OCI-LY3 (cell line): Measurements from ENCODE around the gene CXCL14.
"Not testable (repeated sequence)": the region's sequence is repeated elsewhere in the genome, so short reads cannot be mapped to it uniquely, and the experiment has no call there.

Experiments
- H2AFZ ChIP-seq: fragments of 200-600, 300-600 bp; shearing (Covaris generic); 2 replicates; pipeline ENCODE4 v1.6.0; 2014; ENCODE audit warnings: antibody characterized with exemption, low read depth, low read length
- H3K27ac ChIP-seq: fragments of 200-600, 300-600 bp; sonication (generic); 2 replicates; pipeline ENCODE4 v1.5.1; 2014; ENCODE audit warnings: mild to moderate bottlenecking, low read length, moderate library complexity, mixed read lengths
- H3K27me3 ChIP-seq: fragments of 200-600, 300-600 bp; sonication (generic); 2 replicates; pipeline ENCODE4 v1.6.1; 2014; ENCODE audit warnings: low read depth, low read length, mixed read lengths
- H3K36me3 ChIP-seq: fragments of 200-600, 300-600 bp; sonication (generic); replicated peaks from 2 replicates; pipeline ENCODE3; 2014; ENCODE audit warnings: low read depth, low read length, mixed read lengths
- H3K4me1 ChIP-seq: fragments of 300-600, 200-600 bp; sonication (generic); 2 replicates; pipeline ENCODE4 v1.6.1; 2014; ENCODE audit warnings: low read length, mixed read lengths
- H3K4me2 ChIP-seq: fragments of 200-600, 300-600 bp; sonication (generic); 2 replicates; pipeline ENCODE4 v1.6.1; 2014; ENCODE audit warnings: low read length, mixed read lengths
- H3K4me3 ChIP-seq: fragments of 300-600, 200-600 bp; sonication (generic); 2 replicates; pipeline ENCODE4 v1.5.1; 2014; ENCODE audit warnings: antibody characterized with exemption, mild to moderate bottlenecking, low read length, moderate library complexity
- H3K79me2 ChIP-seq: fragments of 300-600, 200-600 bp; shearing (Covaris generic); 2 replicates; pipeline ENCODE4 v1.6.1; 2014; ENCODE audit warnings: mild to moderate bottlenecking, low read length, mixed read lengths
- H3K9ac ChIP-seq: fragments of 300-600, 200-600 bp; shearing (Covaris generic); 2 replicates; pipeline ENCODE4 v1.6.0; 2014; ENCODE audit warnings: mild to moderate bottlenecking, low read length, moderate library complexity
- H3K9me3 ChIP-seq: fragments of 200-600, 300-600 bp; shearing (Covaris generic); 2 replicates; pipeline ENCODE4 v1.6.1; 2014; ENCODE audit warnings: low read length, mixed read lengths; ENCODE audit not compliant: insufficient read depth
- H4K20me1 ChIP-seq: fragments of 200-600, 300-600 bp; sonication (generic); 2 replicates; pipeline ENCODE4 v1.6.1; 2016; ENCODE audit warnings: low read length, mixed read lengths; ENCODE audit not compliant: insufficient read depth
- EZH2phosphoT487 ChIP-seq: fragments of 200-600 bp; shearing (Covaris generic); IDR thresholded peaks from 2 replicates; pipeline ENCODE4 v1.6.1; 2018; ENCODE audit warnings: antibody characterized with exemption, mixed run types, low read depth
- TF ChIP-seq, protein P1 (sequence below): fragments of 200-600, 300-600 bp; sonication (generic); IDR thresholded peaks from 2 replicates; pipeline ENCODE4 v1.5.1; 2014; ENCODE audit warnings: antibody characterized with exemption, low read length, low read depth

The CXCL14 gene

DNA sequence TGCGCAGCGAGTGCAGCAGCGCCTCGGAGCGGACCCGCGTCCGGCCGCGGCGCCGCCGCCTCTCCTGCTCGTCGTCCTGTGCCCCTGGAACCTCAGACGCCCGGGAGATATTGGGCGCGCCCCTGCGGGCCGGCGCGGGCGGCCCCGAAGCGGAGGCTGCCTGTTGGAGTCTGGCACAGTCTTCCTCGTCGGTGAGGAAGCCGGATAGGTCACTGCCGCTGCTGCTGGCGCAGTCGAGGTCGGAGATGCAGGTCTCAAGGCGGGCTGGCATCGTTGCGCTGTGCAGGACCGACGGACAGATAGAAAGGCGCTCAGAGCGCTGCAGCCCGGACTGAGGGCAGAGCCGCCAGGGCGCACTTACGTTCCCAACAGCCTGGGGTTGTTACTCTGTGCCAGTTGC lies 43.4 kb downstream of the CXCL14 start:
- no peak overlapping the region for H3K4me3 ChIP-seq
- H3K4me2 ChIP-seq = no peak overlapping the region
- H3K36me3 ChIP-seq = no peaks in the 10 kb centered on the region
- H3K9me3 ChIP-seq = no peaks in the 10 kb centered on the region
- H2AFZ ChIP-seq = no peak overlapping the region
- no peak overlapping the region for H3K27ac ChIP-seq
- TF ChIP-seq, protein P1, sequence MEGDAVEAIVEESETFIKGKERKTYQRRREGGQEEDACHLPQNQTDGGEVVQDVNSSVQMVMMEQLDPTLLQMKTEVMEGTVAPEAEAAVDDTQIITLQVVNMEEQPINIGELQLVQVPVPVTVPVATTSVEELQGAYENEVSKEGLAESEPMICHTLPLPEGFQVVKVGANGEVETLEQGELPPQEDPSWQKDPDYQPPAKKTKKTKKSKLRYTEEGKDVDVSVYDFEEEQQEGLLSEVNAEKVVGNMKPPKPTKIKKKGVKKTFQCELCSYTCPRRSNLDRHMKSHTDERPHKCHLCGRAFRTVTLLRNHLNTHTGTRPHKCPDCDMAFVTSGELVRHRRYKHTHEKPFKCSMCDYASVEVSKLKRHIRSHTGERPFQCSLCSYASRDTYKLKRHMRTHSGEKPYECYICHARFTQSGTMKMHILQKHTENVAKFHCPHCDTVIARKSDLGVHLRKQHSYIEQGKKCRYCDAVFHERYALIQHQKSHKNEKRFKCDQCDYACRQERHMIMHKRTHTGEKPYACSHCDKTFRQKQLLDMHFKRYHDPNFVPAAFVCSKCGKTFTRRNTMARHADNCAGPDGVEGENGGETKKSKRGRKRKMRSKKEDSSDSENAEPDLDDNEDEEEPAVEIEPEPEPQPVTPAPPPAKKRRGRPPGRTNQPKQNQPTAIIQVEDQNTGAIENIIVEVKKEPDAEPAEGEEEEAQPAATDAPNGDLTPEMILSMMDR = no peak
- no peak for TF ChIP-seq EZH2phosphoT487
- no peaks in the 10 kb centered on the region for H4K20me1 ChIP-seq
- no peak overlapping the region for H3K9ac ChIP-seq
- no peaks in the 10 kb centered on the region for H3K79me2 ChIP-seq
- H3K27me3 ChIP-seq = no peaks in the 10 kb centered on the region
- no peaks in the 10 kb centered on the region for H3K4me1 ChIP-seq

GRCh38 chr5:135534609-135535419 lies 44.0 kb downstream of the CXCL14 start:
- Histone ChIP-seq H3K36me3 (no peaks in the 10 kb centered on the region), H3K27ac (no peak overlapping the region), H4K20me1 (no peaks in the 10 kb centered on the region), H3K79me2 (no peaks in the 10 kb centered on the region), H3K9ac (no peak overlapping the region), H3K27me3 (peaks cover 4% of the 10 kb centered on the region; the same call in 1 of the 2 replicates), H3K4me3 (no peak overlapping the region), H3K4me1 (no peaks in the 10 kb centered on the region), H3K4me2 (no peak overlapping the region), H3K9me3 (no peaks in the 10 kb centered on the region), H2AFZ (no peak overlapping the region)
- TF ChIP-seq, protein P1 = no peak
- TF ChIP-seq EZH2phosphoT487 = no peak

GRCh38 chr5:135533794-135534193 lies 45.0 kb downstream of the CXCL14 start:
- H3K36me3 ChIP-seq = no peaks in the 10 kb centered on the region
- H3K4me3 ChIP-seq = no peak overlapping the region
- H3K4me1 ChIP-seq = no peaks in the 10 kb centered on the region
- no peak for TF ChIP-seq EZH2phosphoT487
- TF ChIP-seq, protein P1 = no peak
- H3K27ac ChIP-seq = no peak overlapping the region
- no peaks in the 10 kb centered on the region for H3K79me2 ChIP-seq
- H4K20me1 ChIP-seq = no peaks in the 10 kb centered on the region
- H3K4me2 ChIP-seq = no peak overlapping the region
- no peak overlapping the region for H3K9ac ChIP-seq
- H3K27me3 ChIP-seq = peaks cover 4% of the 10 kb centered on the region; the same call in 1 of the 2 replicates
- H2AFZ ChIP-seq = no peak overlapping the region
- H3K9me3 ChIP-seq = no peaks in the 10 kb centered on the region

GRCh38 chr5:135533334-135533733 lies 45.5 kb downstream of the CXCL14 start:
- Histone ChIP-seq H3K4me1 (no peaks in the 10 kb centered on the region), H3K36me3 (no peaks in the 10 kb centered on the region), H3K27me3 (peaks cover 9% of the 10 kb centered on the region; the same call in 1 of the 2 replicates), H3K9me3 (no peaks in the 10 kb centered on the region), H3K79me2 (no peaks in the 10 kb centered on the region), H3K4me2 (no peak overlapping the region), H3K4me3 (no peak overlapping the region), H3K9ac (no peak overlapping the region), H4K20me1 (no peaks in the 10 kb centered on the region), H2AFZ (no peak overlapping the region), H3K27ac (no peak overlapping the region)
- no peak for TF ChIP-seq EZH2phosphoT487
- TF ChIP-seq, protein P1 = no peak

DNA sequence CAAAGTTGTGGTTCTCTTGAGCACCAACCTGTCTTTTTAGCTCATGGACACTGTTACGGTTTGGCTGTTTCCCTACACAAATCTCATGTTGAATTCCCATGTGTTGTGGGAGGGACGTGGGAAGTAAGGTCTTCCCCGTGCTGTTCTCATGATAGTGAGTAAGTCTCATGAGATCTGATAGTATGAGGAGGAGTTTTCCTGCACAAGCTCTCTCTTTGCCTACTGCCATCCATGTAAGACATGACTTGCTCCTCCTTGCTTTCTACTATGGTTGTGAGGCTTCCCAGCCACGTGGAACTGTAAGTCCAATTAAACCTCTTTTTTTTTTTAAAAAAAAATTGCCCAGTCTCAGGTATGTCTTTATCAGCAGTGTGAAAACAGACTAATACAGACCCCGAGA lies 49.2 kb downstream of the CXCL14 start:
- not testable (repeated sequence) for H3K27me3 ChIP-seq, H3K27ac ChIP-seq, H3K36me3 ChIP-seq, H3K79me2 ChIP-seq, H3K9me3 ChIP-seq, H3K4me3 ChIP-seq, H3K4me1 ChIP-seq, H4K20me1 ChIP-seq, H2AFZ ChIP-seq, H3K4me2 ChIP-seq, H3K9ac ChIP-seq
